NCI-H1417 treated with DMSO at 0.1 percent for 48 hours (cell line): ENCODE data around the gene NPM3.

ENCODE experiments used
- DNase-seq: peaks from one replicate; lab custom pipeline; 2025; lab: John Stamatoyannopoulos, UW

NPM3 gene

DNA sequence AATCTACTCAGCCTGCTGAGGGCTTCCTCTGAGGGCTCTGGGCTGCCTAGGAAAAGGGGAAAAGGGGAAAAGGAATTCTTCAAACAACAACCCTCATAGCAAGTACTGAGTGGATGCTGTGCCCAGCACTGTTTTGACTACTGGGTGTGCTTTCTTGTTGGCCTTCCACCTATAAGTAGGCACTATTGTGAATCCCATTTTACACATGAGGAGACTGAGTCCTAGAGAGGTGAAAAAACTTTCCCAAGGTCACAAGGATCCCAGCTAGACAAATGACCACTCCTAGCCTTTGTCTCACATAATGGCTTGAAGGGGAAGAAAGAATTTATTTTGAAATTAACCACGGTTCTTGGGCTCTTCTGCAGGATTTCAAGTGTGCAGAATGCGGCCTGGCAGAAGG is 24.4 kb downstream of the NPM3 start:
- DNase-seq: no peak

DNA sequence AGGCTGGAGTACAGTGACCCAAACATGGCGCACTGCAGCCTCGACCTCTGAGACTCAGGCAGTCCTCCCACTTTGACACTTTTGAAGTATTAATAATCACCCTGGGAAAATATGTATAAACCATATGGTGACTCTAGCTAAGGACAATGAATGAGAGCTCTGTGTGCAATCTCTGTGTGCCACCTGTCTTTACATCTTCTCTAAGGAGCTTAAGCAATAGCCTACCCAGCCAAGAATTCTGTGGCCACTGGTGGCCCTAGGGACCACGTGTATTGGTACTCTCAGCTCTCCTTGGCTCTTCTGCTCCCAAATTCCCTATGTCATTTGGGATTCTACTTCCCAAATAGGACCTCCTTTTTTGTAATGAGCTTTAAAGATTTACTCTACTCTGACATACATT is 31.0 kb downstream of the NPM3 start:
- no peak for DNase-seq

DNA sequence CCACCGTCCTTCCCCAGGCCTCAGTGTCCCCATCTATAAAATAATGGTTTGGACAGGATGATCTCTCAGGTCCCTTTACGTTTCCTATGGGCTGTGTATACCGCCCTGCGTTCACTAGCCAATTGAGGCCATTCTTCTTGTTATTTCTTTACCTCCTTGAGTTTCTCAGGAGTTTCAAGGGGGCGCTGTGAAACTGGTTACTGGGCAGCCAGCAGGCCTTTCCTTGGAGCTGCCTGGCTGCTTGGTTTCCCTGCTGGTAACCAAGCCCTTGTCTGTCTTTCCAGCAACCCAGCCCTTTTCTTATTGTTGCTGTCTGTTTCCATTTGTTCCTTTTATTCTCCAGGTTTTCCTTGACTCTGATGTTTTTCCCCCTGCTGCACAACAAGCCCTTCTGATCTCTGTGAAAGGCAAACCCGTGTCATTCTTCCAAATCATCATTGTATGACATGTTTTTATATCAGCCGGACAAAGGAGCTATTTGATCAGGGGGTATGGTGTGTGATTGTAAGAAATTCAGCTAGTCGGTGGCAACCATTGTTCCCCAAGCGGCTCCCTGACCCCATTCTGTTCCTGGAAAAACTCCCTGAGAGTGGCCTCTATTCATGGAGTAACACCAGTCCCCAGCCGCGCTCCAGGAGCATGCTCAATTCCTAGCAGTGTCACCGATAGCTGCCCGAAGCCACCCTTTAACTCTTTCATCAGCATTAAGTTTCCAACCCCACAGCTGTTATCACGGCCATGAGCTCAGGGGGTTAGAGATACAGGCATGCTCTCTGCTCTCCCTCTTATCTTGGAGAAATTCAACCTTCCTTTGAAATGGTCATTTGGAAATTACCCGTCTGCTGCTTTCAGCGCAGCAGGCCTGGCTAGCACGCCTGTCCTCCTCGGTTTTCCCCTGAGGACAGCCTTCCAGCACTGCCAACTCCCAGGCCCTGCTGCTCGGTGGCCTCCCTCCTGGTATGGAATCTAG is 33.9 kb downstream of the NPM3 start:
- no peak for DNase-seq

DNA sequence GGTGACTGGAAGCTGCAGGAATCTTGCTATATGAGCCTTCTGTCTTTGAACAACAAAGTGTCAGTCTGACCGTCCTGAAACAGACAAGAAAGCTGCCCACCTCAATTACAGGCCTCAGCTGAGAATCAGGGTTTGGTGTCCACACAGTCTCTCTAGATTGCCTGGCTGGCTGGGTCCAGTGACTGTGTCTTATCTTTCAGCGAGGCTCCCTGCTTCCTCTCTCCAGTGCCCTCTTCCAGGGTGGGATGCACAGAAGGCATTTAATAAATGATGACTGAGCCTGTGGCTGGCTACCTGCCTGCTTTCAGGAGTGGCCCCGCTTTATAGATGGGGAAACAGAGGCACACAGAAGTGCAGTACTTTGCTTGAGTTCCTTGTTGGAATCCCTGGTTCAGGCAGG is 34.8 kb downstream of the NPM3 start:
- no peak for DNase-seq

DNA sequence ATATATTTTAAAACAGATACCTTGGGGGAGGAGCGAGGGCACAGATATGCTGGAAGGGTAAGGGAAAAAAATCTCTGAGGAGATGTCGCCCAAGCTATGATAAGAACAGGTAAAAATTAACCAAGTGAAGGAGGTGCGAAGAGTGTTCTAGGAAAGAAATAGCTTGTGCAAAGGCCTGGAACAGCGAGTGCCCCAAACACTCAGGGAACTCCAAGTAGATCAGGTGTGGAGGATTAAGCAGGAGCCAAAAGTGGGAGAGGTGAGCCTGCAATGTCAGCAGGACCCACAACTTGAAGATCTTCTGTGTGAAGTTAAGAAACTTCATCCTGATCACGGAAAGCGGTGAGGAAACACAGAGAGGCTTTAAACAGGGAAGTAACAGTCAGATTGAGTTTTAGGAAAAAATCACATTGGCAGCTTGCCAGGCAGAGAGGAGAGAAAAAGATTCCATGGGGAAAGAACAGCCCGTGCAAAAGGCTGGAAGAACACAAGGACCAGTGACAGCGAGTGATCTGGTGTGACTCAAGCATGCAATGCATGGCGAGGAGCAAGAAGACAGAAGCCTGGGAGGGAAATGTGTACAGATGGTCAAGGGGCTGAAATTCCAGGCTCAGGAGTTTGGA is 38.1 kb downstream of the NPM3 start:
- no peak for DNase-seq

DNA sequence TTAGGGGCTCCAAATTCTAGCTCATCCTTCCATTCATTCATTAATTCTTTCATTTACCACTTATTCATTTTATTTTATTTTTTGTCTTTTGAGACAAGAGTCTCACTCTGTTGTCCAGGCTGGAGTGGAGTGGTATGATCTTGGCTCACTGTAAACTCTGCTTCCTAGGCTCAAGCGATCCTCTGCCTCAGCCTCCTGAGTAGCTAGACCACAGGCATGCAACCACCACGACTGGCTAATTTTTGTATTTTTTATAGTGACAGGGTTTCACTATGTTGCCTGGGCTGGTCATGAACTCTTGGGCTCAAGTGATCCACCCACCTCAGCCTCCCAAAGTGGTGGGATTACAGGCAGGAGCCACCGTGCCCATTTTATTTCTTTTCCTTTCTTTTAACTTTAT is 39.0 kb downstream of the NPM3 start:
- no peak for DNase-seq

DNA sequence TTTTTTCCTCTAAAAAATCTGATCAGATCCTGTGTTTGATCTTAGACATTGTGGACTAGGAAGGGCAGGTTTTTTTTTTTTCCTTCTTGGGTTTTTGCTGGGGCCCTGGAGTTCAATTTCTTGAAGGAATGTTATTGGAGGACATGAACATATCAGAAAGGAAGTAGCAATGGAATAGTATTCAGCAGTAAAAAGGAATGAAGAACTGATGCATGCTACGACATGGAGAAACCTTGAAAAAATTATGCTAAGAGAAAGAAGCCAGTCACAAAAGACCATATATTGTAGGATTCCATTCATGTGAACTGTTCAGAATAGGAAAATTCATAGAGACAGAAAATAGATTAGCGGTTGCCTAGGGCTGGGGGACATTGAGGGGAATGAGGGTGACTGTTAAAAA is 41.3 kb downstream of the NPM3 start:
- no peak for DNase-seq

DNA sequence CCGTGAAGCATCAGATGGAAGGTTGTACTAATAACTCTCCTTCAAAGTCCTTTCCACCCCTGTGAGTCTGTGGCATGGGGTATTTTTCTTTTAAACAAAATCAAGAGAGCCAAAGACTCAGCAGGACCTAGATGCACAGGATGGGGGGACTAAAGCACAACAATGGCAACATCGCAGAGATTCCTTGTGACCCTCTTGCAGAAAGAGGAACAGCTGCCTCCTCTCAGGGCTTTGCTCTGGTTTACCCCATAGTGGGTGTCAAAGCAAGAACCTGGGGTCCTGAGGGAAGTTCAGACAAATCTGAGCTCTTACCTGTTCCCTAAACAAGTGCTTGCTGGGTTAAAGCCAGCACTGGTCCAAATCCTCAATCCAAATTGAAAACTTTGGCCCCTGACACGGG is 46.6 kb downstream of the NPM3 start:
- no peak for DNase-seq

DNA sequence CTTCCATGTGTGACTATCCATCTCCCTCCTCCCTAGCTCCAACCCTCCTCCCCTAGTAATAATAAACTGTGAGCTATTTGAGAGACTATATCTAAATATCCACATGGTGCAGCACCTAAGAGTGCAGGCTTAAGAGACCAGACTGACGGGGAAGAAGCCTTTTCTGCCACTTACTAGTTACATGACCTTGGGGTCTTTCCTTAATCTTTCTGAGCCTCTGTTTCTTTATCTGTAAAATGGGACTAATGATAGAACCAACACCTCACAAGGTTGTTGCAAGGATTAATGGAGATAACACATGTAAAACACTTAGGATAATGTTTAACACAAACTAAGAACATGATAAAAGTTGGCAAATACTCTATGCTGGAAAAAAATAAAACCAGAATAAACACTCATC is 51.1 kb downstream of the NPM3 start:
- no peak for DNase-seq
